ENCODE data around the gene CACNA1B. TPM values are rescaled to one million over a fixed set of nuclear protein-coding genes. Genes with fewer than 3 reads are reported as not detected.

Gene CACNA1B
- total RNA-seq, 1 experiment from 2014 or later: 7.8 TPM

DNA sequence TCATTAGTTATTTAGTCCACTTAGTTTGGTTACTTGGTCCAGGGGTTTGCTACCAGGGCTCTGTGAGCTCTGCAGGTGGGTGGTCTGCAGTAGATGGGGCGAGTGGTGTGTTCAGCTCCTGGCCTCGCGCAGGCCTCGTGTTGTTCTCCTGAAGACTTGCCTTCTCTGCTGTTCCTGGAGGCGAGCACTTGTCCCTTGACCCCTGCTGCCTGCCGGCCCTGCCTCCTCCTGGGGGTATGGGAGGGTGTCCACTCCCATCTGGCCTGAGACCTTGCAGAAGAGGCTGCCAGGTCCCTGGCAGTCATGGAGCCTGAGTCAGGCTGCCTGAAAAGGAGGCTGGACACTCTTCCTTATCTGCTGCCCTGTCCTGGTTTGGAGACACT is 137.0 kb downstream of the CACNA1B start:
- WGBS (ENCODE audit: extremely low coverage, insufficient read length, low lambda C conversion rate): no CpG with 5 or more reads among the region's 6 CpGs

More for the DNA sequence above, 137.0 kb downstream of the CACNA1B start:
- no peak overlapping the region for H2BK12ac ChIP-seq (ENCODE audit: insufficient read length, low read depth, low read length)
- no peak overlapping the region for H4K8ac ChIP-seq (replicated peaks; ENCODE audit: insufficient read length, low read depth, low read length)
- H4K20me1 ChIP-seq (ENCODE audit: control insufficient read depth, insufficient read depth, insufficient read length): no peaks in the 10 kb centered on the region
- H3K27ac ChIP-seq (ENCODE audit: insufficient read length, low read depth, low read length): no peak overlapping the region
- DNase-seq: no peak
- H2AK5ac ChIP-seq (ENCODE audit: insufficient read length, low read length): no peak overlapping the region
- H3K4me1 Mint-ChIP-seq: peaks cover 0 to 6% of the 10 kb centered on the region in 2 experiments; a peak in 2 of 4 replicates
- H3K14ac ChIP-seq (ENCODE audit: insufficient read depth, low read length): no peak overlapping the region
- H3K79me1 ChIP-seq (ENCODE audit: insufficient read depth, low read depth, low read length, poor library complexity, severe bottlenecking): no peaks in the 10 kb centered on the region
- no peaks in the 10 kb centered on the region for H3K9me3 ChIP-seq (ENCODE audit: control insufficient read depth, low read depth, low read length)
- no peak overlapping the region for H3K56ac ChIP-seq (ENCODE audit: insufficient read length, low read depth, low read length)
- TF ChIP-seq, protein P1, sequence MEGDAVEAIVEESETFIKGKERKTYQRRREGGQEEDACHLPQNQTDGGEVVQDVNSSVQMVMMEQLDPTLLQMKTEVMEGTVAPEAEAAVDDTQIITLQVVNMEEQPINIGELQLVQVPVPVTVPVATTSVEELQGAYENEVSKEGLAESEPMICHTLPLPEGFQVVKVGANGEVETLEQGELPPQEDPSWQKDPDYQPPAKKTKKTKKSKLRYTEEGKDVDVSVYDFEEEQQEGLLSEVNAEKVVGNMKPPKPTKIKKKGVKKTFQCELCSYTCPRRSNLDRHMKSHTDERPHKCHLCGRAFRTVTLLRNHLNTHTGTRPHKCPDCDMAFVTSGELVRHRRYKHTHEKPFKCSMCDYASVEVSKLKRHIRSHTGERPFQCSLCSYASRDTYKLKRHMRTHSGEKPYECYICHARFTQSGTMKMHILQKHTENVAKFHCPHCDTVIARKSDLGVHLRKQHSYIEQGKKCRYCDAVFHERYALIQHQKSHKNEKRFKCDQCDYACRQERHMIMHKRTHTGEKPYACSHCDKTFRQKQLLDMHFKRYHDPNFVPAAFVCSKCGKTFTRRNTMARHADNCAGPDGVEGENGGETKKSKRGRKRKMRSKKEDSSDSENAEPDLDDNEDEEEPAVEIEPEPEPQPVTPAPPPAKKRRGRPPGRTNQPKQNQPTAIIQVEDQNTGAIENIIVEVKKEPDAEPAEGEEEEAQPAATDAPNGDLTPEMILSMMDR (conservative IDR thresholded peaks at IDR 0.05): no peak
- H4K91ac ChIP-seq (ENCODE audit: insufficient read length, low read depth, low read length): no peak overlapping the region
- H2BK120ac ChIP-seq (ENCODE audit: low read depth, low read length, poor library complexity, severe bottlenecking): no peak overlapping the region
- no peak overlapping the region for H3K4ac ChIP-seq (ENCODE audit: low read depth, low read length)
- H3T11ph ChIP-seq (ENCODE audit: low read length): no peak overlapping the region
- no peak overlapping the region for H3K4me3 Mint-ChIP-seq
- no peak overlapping the region for H4K5ac ChIP-seq (ENCODE audit: insufficient read length, low read depth, low read length)
- H3K27me3 Mint-ChIP-seq (ENCODE audit: low read depth): no peaks in the 10 kb centered on the region; the same call in 1 of the 2 replicates
- no peak overlapping the region for H3K9ac ChIP-seq (ENCODE audit: extremely low read depth, insufficient read length, low read length)
- H3K27ac Mint-ChIP-seq: peak overlapping the region in 1 of 3 experiments; percentile 53; a peak in 2 of 7 replicates
- no peaks in the 10 kb centered on the region for H3K27me3 ChIP-seq (ENCODE audit: insufficient read depth, low read length)
- no peak overlapping the region for H3K18ac ChIP-seq (ENCODE audit: insufficient read length, low read depth, low read length)
- H3K4me2 ChIP-seq (ENCODE audit: insufficient read depth, insufficient read length, low read length): no peak overlapping the region
- no peaks in the 10 kb centered on the region for H3K4me1 ChIP-seq (ENCODE audit: insufficient read depth, low read length)
- H3K36me3 Mint-ChIP-seq (ENCODE audit: insufficient read depth in 1 of 3, low read depth in 3 of 3): peaks cover 0 to 8% (median 5%) of the 10 kb centered on the region in 3 experiments; a peak in 4 of 7 replicates
- no peaks in the 10 kb centered on the region; a peak in 1 of 5 replicates for H3K9me3 Mint-ChIP-seq
- no peaks in the 10 kb centered on the region for H3K23me2 ChIP-seq (ENCODE audit: insufficient read length, low read depth, low read length, poor library complexity, severe bottlenecking)
- no peak overlapping the region for H2BK15ac ChIP-seq (ENCODE audit: low read depth, low read length)
- H2AFZ ChIP-seq (ENCODE audit: low read length): no peak overlapping the region
- no peak overlapping the region for H2BK5ac ChIP-seq (ENCODE audit: insufficient read length, low read length)
- H2BK20ac ChIP-seq (ENCODE audit: low read depth, low read length, poor library complexity, severe bottlenecking): no peak overlapping the region
- H3K79me2 ChIP-seq (ENCODE audit: insufficient read depth, low read length): no peaks in the 10 kb centered on the region
- H3K23ac ChIP-seq (ENCODE audit: insufficient read length, low read depth, low read length): no peak overlapping the region
